HG03097 (cell line): ENCODE results near the gene EVA1A.

Experiments
- ATAC-seq: cut with Tn5 transposase; IDR thresholded peaks from one replicate; pipeline ENCODE4 v1.9.1; 2021; ENCODE audit not compliant: unreplicated experiment, low FRiP score

EVA1A gene

GRCh38 chr2:75521225-75521872 is 39.4 kb downstream of the EVA1A start:
- no peak for ATAC-seq

GRCh38 chr2:75519843-75520242 is 40.9 kb downstream of the EVA1A start:
- ATAC-seq, result no peak

- ATAC-seq, result no peak
Observed at GRCh38 chr2:75518638-75519465, 41.9 kb downstream of the EVA1A start.

GRCh38 chr2:75517547-75518230 is 43.0 kb downstream of the EVA1A start:
- no peak for ATAC-seq

- ATAC-seq, result no peak
Observed at GRCh38 chr2:75516378-75517360, 44.1 kb downstream of the EVA1A start.

- no peak for ATAC-seq
Observed at GRCh38 chr2:75515584-75516368, 45.0 kb downstream of the EVA1A start.

GRCh38 chr2:75513616-75514170 is 47.0 kb downstream of the EVA1A start:
- no peak for ATAC-seq

- no peak for ATAC-seq
Observed at GRCh38 chr2:75512455-75513212, 48.1 kb downstream of the EVA1A start.

GRCh38 chr2:75506101-75506697 is 54.5 kb downstream of the EVA1A start:
- ATAC-seq, result no peak

GRCh38 chr2:75505012-75505411 is 55.7 kb downstream of the EVA1A start:
- ATAC-seq, result no peak

- ATAC-seq, result no peak
Observed at GRCh38 chr2:75503048-75503607, 57.6 kb downstream of the EVA1A start.

- no peak for ATAC-seq
Observed at GRCh38 chr2:75500633-75501032, 60.1 kb downstream of the EVA1A start.

GRCh38 chr2:75499534-75499933 is 61.2 kb downstream of the EVA1A start:
- no peak for ATAC-seq

- ATAC-seq, result no peak
Observed at GRCh38 chr2:75498907-75499306, 61.8 kb downstream of the EVA1A start.

- ATAC-seq, result no peak
Observed at GRCh38 chr2:75497256-75497655, 63.5 kb downstream of the EVA1A start.

- no peak for ATAC-seq
Observed at GRCh38 chr2:75495862-75496261, 64.9 kb downstream of the EVA1A start.

- no peak for ATAC-seq
Observed at GRCh38 chr2:75494137-75494769, 66.5 kb downstream of the EVA1A start.
